HepG2 (cell line): ENCODE results near the gene RRAD. TPM values are rescaled to one million over a fixed set of nuclear protein-coding genes. Genes with fewer than 3 reads are reported as not detected.

ENCODE experiments used
- ARNT ChIP-seq: fragments of 450-650 bp; IDR thresholded peaks from 2 replicates; pipeline ENCODE4 v1.6.1; 2017
- ARNTL ChIP-seq: sonication (generic); formaldehyde crosslinking; IDR thresholded peaks from 2 replicates; pipeline ENCODE4 v1.4.0; 2020; ENCODE audit warnings: mild to moderate bottlenecking, missing genetic modification reagents
- ATF3 ChIP-seq: sonication (generic); formaldehyde crosslinking; IDR thresholded peaks from 2 replicates; pipeline ENCODE4 v1.4.0; 2020; ENCODE audit warnings: missing genetic modification reagents
- E2F1 ChIP-seq: sonication (generic); formaldehyde crosslinking; IDR thresholded peaks from 2 replicates; pipeline ENCODE4 v1.5.0; 2020; ENCODE audit warnings: missing genetic modification reagents
- FIP1L1 ChIP-seq: fragments of 200-400 bp; formaldehyde crosslinking; IDR thresholded peaks from 2 replicates; pipeline ENCODE4 v1.6.1; 2018; ENCODE audit warnings: low read depth, mild to moderate bottlenecking, low read length, moderate library complexity, borderline replicate concordance; ENCODE audit not compliant: insufficient read depth
- FOXM1 ChIP-seq: sonication (generic); formaldehyde crosslinking; IDR thresholded peaks from 2 replicates; pipeline ENCODE4 v1.5.0; 2020; ENCODE audit warnings: missing genetic modification reagents
- GATA4 ChIP-seq: sonication (generic); IDR thresholded peaks from 2 replicates; pipeline ENCODE4 v1.6.1; 2016; ENCODE audit warnings: antibody characterized with exemption, low read depth, borderline replicate concordance
- MEIS2 ChIP-seq: sonication (generic); formaldehyde crosslinking; IDR thresholded peaks from 2 replicates; pipeline ENCODE4 v1.9.0; 2021; ENCODE audit warnings: mild to moderate bottlenecking, missing genetic modification reagents
- MTF2 ChIP-seq: sonication (generic); formaldehyde crosslinking; IDR thresholded peaks from 2 replicates; pipeline ENCODE4 v1.5.0; 2020; ENCODE audit warnings: missing genetic modification reagents, borderline replicate concordance
- MYC ChIP-seq: sonication (generic); formaldehyde crosslinking; IDR thresholded peaks from 2 replicates; pipeline ENCODE4 v1.9.0; 2021; ENCODE audit warnings: missing genetic modification reagents, borderline replicate concordance
- NRL ChIP-seq: sonication (generic); formaldehyde crosslinking; IDR thresholded peaks from 2 replicates; pipeline ENCODE4 v1.5.0; 2020; ENCODE audit warnings: missing genetic modification reagents, mild to moderate bottlenecking, moderate library complexity, borderline replicate concordance
- SUZ12 ChIP-seq: fragments of 150-350 bp; IDR thresholded peaks from 2 replicates; pipeline ENCODE4 v1.6.1; 2014; ENCODE audit warnings: low read depth, low read length
- TFAP4 ChIP-seq: sonication (generic); IDR thresholded peaks from 2 replicates; pipeline ENCODE4 v1.6.1; 2016; ENCODE audit warnings: low read depth, borderline replicate concordance
- YEATS4 ChIP-seq: sonication (generic); formaldehyde crosslinking; IDR thresholded peaks from 2 replicates; pipeline ENCODE4 v1.4.0; 2020; ENCODE audit warnings: missing genetic modification reagents, borderline replicate concordance
- ZBTB34 ChIP-seq: sonication (generic); formaldehyde crosslinking; IDR thresholded peaks from 2 replicates; pipeline ENCODE4 v1.8.0; 2022; ENCODE audit warnings: mild to moderate bottlenecking, missing genetic modification reagents
- ZC3H4 ChIP-seq: sonication (generic); formaldehyde crosslinking; IDR thresholded peaks from 2 replicates; pipeline ENCODE4 v1.4.0; 2020; ENCODE audit warnings: missing genetic modification reagents, borderline replicate concordance
- ZNF180 ChIP-seq: sonication (generic); formaldehyde crosslinking; IDR thresholded peaks from 2 replicates; pipeline ENCODE4 v1.4.0; 2020; ENCODE audit warnings: low read depth, missing genetic modification reagents, borderline replicate concordance
- ZNF331 ChIP-seq: sonication (generic); formaldehyde crosslinking; IDR thresholded peaks from 2 replicates; pipeline ENCODE4 v1.4.0; 2020; ENCODE audit warnings: missing genetic modification reagents
- ZNF484 ChIP-seq: sonication (generic); formaldehyde crosslinking; IDR thresholded peaks from 2 replicates; pipeline ENCODE4 v1.5.1; 2020; ENCODE audit warnings: mild to moderate bottlenecking, low read depth, missing genetic modification reagents, borderline replicate concordance
- polyA plus RNA-seq, 8 experiments: library from polyadenylated mRNA; depleted of rRNA in 3 of 8; stranded (reverse) in 7 of 8; unstranded in 1 of 8; fragments of >200 nt; fragmentation: Illumina TruSeq in 4 of 8; extraction: Trizol in 4 of 8; gene quantifications; 2 replicates each; pipeline versions ENCODE4 v1.2.1 to v1.2.3, GENCODE V29; 2011 to 2016; ENCODE audit warnings: low read depth in 4 of 8, missing spikeins in 1 of 8, mixed read lengths in 1 of 8; ENCODE audit not compliant: insufficient read depth in 1 of 8
- total RNA-seq, 5 experiments: library from RNA; depleted of rRNA; stranded (reverse); fragments of >200 nt; fragmentation: Illumina TruSeq; extraction: Trizol; gene quantifications; 2 replicates each; pipeline ENCODE4 v1.2.3, GENCODE V29; 2016; ENCODE audit warnings: low read depth in 1 of 5
- TF ChIP-seq, protein P1 (sequence below): sonication (generic); formaldehyde crosslinking; IDR thresholded peaks from 2 replicates; pipeline ENCODE4 v1.5.0; 2020; ENCODE audit warnings: missing genetic modification reagents, mild to moderate bottlenecking, borderline replicate concordance

RRAD gene
- total and polyA plus RNA-seq, 2 of the 13 experiments (the other 11 are each of a cell fraction or from before 2014, with no cell fraction given): 0.80 to 1.1 TPM

DNA sequence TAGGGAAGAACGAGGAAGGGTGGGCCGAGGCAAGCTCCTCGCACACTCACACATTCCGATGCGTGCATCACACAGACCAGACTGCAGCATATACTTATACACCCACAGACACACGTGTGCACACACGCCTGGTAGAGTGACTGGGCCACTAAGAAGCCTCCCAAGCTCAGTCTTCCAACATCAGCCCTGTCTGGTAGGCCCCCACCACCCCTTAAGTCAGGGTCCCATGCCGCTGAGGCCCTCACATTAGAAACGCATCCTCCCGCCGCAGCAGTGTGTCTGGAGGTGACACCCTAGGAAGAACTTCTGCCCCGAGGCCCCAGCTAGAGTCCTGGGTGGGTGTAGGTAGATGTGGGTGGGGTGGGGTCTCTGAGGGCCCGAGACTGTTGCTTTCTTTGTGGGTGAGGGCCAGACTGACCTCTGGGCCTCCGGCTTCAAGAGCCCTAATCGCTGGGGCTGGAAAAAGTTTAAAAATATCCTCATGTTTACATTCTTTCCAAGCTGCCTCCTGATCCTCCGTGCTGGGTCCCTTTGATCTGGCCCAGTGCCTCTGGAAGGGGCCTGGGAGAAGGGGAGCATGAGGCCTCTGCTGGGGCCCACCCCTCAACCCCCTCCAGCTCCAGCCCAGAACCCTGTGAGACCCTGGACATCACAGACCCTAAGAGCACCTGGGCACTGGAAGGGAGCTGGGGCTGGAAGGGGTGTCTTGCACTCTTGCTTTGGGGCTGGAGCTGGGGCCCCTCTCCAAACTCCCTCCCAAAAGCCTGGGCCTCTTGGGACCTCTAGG lies 20.3 kb downstream of the RRAD start (continued):
- TF ChIP-seq MYC (CRISPR knock-in tag): peak; percentile 34; the same call in 1 of the 2 replicates
- TF ChIP-seq ZNF180 (CRISPR knock-in tag): no peak
- TF ChIP-seq FIP1L1: no peak
- TF ChIP-seq ARNT: no peak
- TF ChIP-seq NRL (CRISPR knock-in tag): no peak; the same call in 1 of the 2 replicates
- TF ChIP-seq GATA4: peak; percentile 84; the same call in 1 of the 2 replicates
- no peak for TF ChIP-seq FOXM1 (CRISPR knock-in tag)
- TF ChIP-seq ZBTB34 (CRISPR knock-in tag): no peak
- TF ChIP-seq ZNF484 (CRISPR knock-in tag): no peak
- TF ChIP-seq MEIS2: peak; percentile 71
- peak; percentile 5; the same call in 1 of the 2 replicates for TF ChIP-seq ATF3 (CRISPR knock-in tag)
- TF ChIP-seq ARNTL (CRISPR knock-in tag): no peak; the same call in 1 of the 2 replicates
- peak; percentile 55; the same call in 1 of the 2 replicates for TF ChIP-seq YEATS4 (CRISPR knock-in tag)
- TF ChIP-seq MTF2 (CRISPR knock-in tag): no peak
- 0 out of 2 replicates have a peak, but pooled peaks have one; percentile 24 for TF ChIP-seq E2F1 (CRISPR knock-in tag)
- TF ChIP-seq ZNF331 (CRISPR knock-in tag): peak; percentile 37; the same call in 1 of the 2 replicates
- TF ChIP-seq SUZ12: no peak
- TF ChIP-seq, protein P1, sequence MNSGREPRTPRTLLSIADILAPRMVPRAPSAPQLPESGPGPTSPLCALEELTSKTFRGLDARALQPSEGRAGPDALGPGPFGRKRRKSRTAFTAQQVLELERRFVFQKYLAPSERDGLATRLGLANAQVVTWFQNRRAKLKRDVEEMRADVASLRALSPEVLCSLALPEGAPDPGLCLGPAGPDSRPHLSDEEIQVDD: no peak
- TF ChIP-seq ZC3H4 (CRISPR knock-in tag): no peak
- TF ChIP-seq TFAP4: peak; percentile 54; the same call in 1 of the 2 replicates
